ENCODE results near the gene FABP1.

The FABP1 gene

GRCh38 chr2:88123164-88123974 is 4.5 kb downstream of the FABP1 start:
- Histone ChIP-seq H3K4me3 (ENCODE audit: low read length) (no peak overlapping the region), H3K4me1 (ENCODE audit: control insufficient read depth, low read depth, low read length) (no peaks in the 10 kb centered on the region), H3K27me3 (ENCODE audit: control insufficient read depth, insufficient read depth, low read length) (no peaks in the 10 kb centered on the region), H3K9me3 (ENCODE audit: control insufficient read depth, low read depth, low read length) (no peaks in the 10 kb centered on the region), H3K36me3 (ENCODE audit: control insufficient read depth, low read depth, low read length) (no peaks in the 10 kb centered on the region), H3K27ac (ENCODE audit: low read length) (no peak overlapping the region), H3K9ac (ENCODE audit: low read length) (no peak overlapping the region)

- no peak overlapping the region for H3K9ac ChIP-seq (ENCODE audit: low read length)
- no peaks in the 10 kb centered on the region for H3K9me3 ChIP-seq (ENCODE audit: control insufficient read depth, low read depth, low read length)
- H3K27ac ChIP-seq (ENCODE audit: low read length) = no peak overlapping the region
- no peaks in the 10 kb centered on the region for H3K36me3 ChIP-seq (ENCODE audit: control insufficient read depth, low read depth, low read length)
- no peak overlapping the region for H3K4me3 ChIP-seq (ENCODE audit: low read length)
- no peaks in the 10 kb centered on the region for H3K4me1 ChIP-seq (ENCODE audit: control insufficient read depth, low read depth, low read length)
- no peaks in the 10 kb centered on the region for H3K27me3 ChIP-seq (ENCODE audit: control insufficient read depth, insufficient read depth, low read length)
Observed at GRCh38 chr2:88122141-88122884, 5.5 kb downstream of the FABP1 start.

GRCh38 chr2:88121678-88122077 is 6.2 kb downstream of the FABP1 start:
- Histone ChIP-seq H3K36me3 (ENCODE audit: control insufficient read depth, low read depth, low read length) (no peaks in the 10 kb centered on the region), H3K9me3 (ENCODE audit: control insufficient read depth, low read depth, low read length) (no peaks in the 10 kb centered on the region), H3K4me3 (ENCODE audit: low read length) (no peak overlapping the region), H3K27ac (ENCODE audit: low read length) (no peak overlapping the region), H3K27me3 (ENCODE audit: control insufficient read depth, insufficient read depth, low read length) (no peaks in the 10 kb centered on the region), H3K9ac (ENCODE audit: low read length) (no peak overlapping the region), H3K4me1 (ENCODE audit: control insufficient read depth, low read depth, low read length) (no peaks in the 10 kb centered on the region)

GRCh38 chr2:88117973-88118372 is 9.9 kb downstream of the FABP1 start:
- Histone ChIP-seq H3K27ac (ENCODE audit: low read length) (no peak overlapping the region), H3K9me3 (ENCODE audit: control insufficient read depth, low read depth, low read length) (no peaks in the 10 kb centered on the region), H3K4me3 (ENCODE audit: low read length) (no peak overlapping the region), H3K9ac (ENCODE audit: low read length) (no peak overlapping the region), H3K36me3 (ENCODE audit: control insufficient read depth, low read depth, low read length) (no peaks in the 10 kb centered on the region), H3K4me1 (ENCODE audit: control insufficient read depth, low read depth, low read length) (no peaks in the 10 kb centered on the region), H3K27me3 (ENCODE audit: control insufficient read depth, insufficient read depth, low read length) (no peaks in the 10 kb centered on the region)

GRCh38 chr2:88116669-88117432 is 11.0 kb downstream of the FABP1 start:
- Histone ChIP-seq H3K4me1 (ENCODE audit: control insufficient read depth, low read depth, low read length) (no peaks in the 10 kb centered on the region), H3K9ac (ENCODE audit: low read length) (no peak overlapping the region), H3K4me3 (ENCODE audit: low read length) (no peak overlapping the region), H3K36me3 (ENCODE audit: control insufficient read depth, low read depth, low read length) (no peaks in the 10 kb centered on the region), H3K9me3 (ENCODE audit: control insufficient read depth, low read depth, low read length) (no peaks in the 10 kb centered on the region), H3K27ac (ENCODE audit: low read length) (no peak overlapping the region), H3K27me3 (ENCODE audit: control insufficient read depth, insufficient read depth, low read length) (no peaks in the 10 kb centered on the region)

- H3K27ac ChIP-seq (ENCODE audit: low read length) = no peak overlapping the region
- H3K9me3 ChIP-seq (ENCODE audit: control insufficient read depth, low read depth, low read length) = no peaks in the 10 kb centered on the region
- no peak overlapping the region for H3K4me3 ChIP-seq (ENCODE audit: low read length)
- H3K27me3 ChIP-seq (ENCODE audit: control insufficient read depth, insufficient read depth, low read length) = no peaks in the 10 kb centered on the region
- H3K4me1 ChIP-seq (ENCODE audit: control insufficient read depth, low read depth, low read length) = no peaks in the 10 kb centered on the region
- H3K36me3 ChIP-seq (ENCODE audit: control insufficient read depth, low read depth, low read length) = no peaks in the 10 kb centered on the region
- no peak overlapping the region for H3K9ac ChIP-seq (ENCODE audit: low read length)
Observed at GRCh38 chr2:88115825-88116518, 11.9 kb downstream of the FABP1 start.

- Histone ChIP-seq H3K9ac (ENCODE audit: low read length) (no peak overlapping the region), H3K4me1 (ENCODE audit: control insufficient read depth, low read depth, low read length) (no peaks in the 10 kb centered on the region), H3K4me3 (ENCODE audit: low read length) (no peak overlapping the region), H3K9me3 (ENCODE audit: control insufficient read depth, low read depth, low read length) (no peaks in the 10 kb centered on the region), H3K27me3 (ENCODE audit: control insufficient read depth, insufficient read depth, low read length) (no peaks in the 10 kb centered on the region), H3K27ac (ENCODE audit: low read length) (no peak overlapping the region), H3K36me3 (ENCODE audit: control insufficient read depth, low read depth, low read length) (no peaks in the 10 kb centered on the region)
Observed at GRCh38 chr2:88114889-88115288, 13.0 kb downstream of the FABP1 start.

GRCh38 chr2:88113069-88113468 is 14.8 kb downstream of the FABP1 start:
- Histone ChIP-seq H3K4me1 (ENCODE audit: control insufficient read depth, low read depth, low read length) (no peaks in the 10 kb centered on the region), H3K36me3 (ENCODE audit: control insufficient read depth, low read depth, low read length) (no peaks in the 10 kb centered on the region), H3K4me3 (ENCODE audit: low read length) (no peak overlapping the region), H3K27ac (ENCODE audit: low read length) (no peak overlapping the region), H3K27me3 (ENCODE audit: control insufficient read depth, insufficient read depth, low read length) (no peaks in the 10 kb centered on the region), H3K9ac (ENCODE audit: low read length) (no peak overlapping the region), H3K9me3 (ENCODE audit: control insufficient read depth, low read depth, low read length) (no peaks in the 10 kb centered on the region)

GRCh38 chr2:88110830-88111229 is 17.0 kb downstream of the FABP1 start:
- H3K4me1 ChIP-seq (ENCODE audit: control insufficient read depth, low read depth, low read length) = no peaks in the 10 kb centered on the region
- no peak overlapping the region for H3K4me3 ChIP-seq (ENCODE audit: low read length)
- H3K27ac ChIP-seq (ENCODE audit: low read length) = no peak overlapping the region
- H3K9ac ChIP-seq (ENCODE audit: low read length) = no peak overlapping the region
- no peaks in the 10 kb centered on the region for H3K27me3 ChIP-seq (ENCODE audit: control insufficient read depth, insufficient read depth, low read length)
- H3K36me3 ChIP-seq (ENCODE audit: control insufficient read depth, low read depth, low read length) = no peaks in the 10 kb centered on the region
- H3K9me3 ChIP-seq (ENCODE audit: control insufficient read depth, low read depth, low read length) = no peaks in the 10 kb centered on the region

GRCh38 chr2:88108796-88109195 is 19.1 kb downstream of the FABP1 start:
- no peaks in the 10 kb centered on the region for H3K27me3 ChIP-seq (ENCODE audit: control insufficient read depth, insufficient read depth, low read length)

GRCh38 chr2:88100489-88100858 is 27.4 kb downstream of the FABP1 start:
- peaks cover 12% of the 10 kb centered on the region for H3K4me1 ChIP-seq (ENCODE audit: control insufficient read depth, low read depth, low read length)
- no peak overlapping the region for H3K9ac ChIP-seq (ENCODE audit: low read length)
- H3K27me3 ChIP-seq (ENCODE audit: control insufficient read depth, insufficient read depth, low read length) = no peaks in the 10 kb centered on the region
- H3K27ac ChIP-seq (ENCODE audit: low read length) = no peak overlapping the region
- H3K4me3 ChIP-seq (ENCODE audit: low read length) = no peak overlapping the region
- H3K9me3 ChIP-seq (ENCODE audit: control insufficient read depth, low read depth, low read length) = no peaks in the 10 kb centered on the region
- no peaks in the 10 kb centered on the region for H3K36me3 ChIP-seq (ENCODE audit: control insufficient read depth, low read depth, low read length)

More at GRCh38 chr2:88108796-88109195, 19.1 kb downstream of the FABP1 start:
- Histone ChIP-seq H3K4me3 (ENCODE audit: low read length) (no peak overlapping the region), H3K4me1 (ENCODE audit: control insufficient read depth, low read depth, low read length) (no peaks in the 10 kb centered on the region), H3K9me3 (ENCODE audit: control insufficient read depth, low read depth, low read length) (no peaks in the 10 kb centered on the region), H3K9ac (ENCODE audit: low read length) (no peak overlapping the region), H3K27ac (ENCODE audit: low read length) (no peak overlapping the region), H3K36me3 (ENCODE audit: control insufficient read depth, low read depth, low read length) (no peaks in the 10 kb centered on the region)
